GM19099 (cell line): ENCODE results near the gene CPSF3.

Experiments
- POLR2A ChIP-seq: IDR thresholded peaks from 3 replicates; pipeline ENCODE4 v1.6.1; 2011; ENCODE audit warnings: low read depth; ENCODE audit not compliant: insufficient read length; ENCODE audit errors: extremely low read depth

CPSF3 gene

GRCh38 chr2:9423100-9423921, at the start of gene CPSF3, which contains the start of gene ITGB1BP1:
CPSF3 (plus strand) TSS chr2:9423654; CDS start chr2:9423774, 120 bp downstream.
ITGB1BP1 (minus strand) TSS chr2:9423528; CDS start chr2:9418697, 4,831 bp downstream.
- TF ChIP-seq POLR2A: peak; percentile 61

GRCh38 chr2:9374071-9374730, 49.3 kb upstream of the CPSF3 start:
- TF ChIP-seq POLR2A: no peak

GRCh38 chr2:9375857-9376428, 47.5 kb upstream of the CPSF3 start:
- TF ChIP-seq POLR2A: no peak

GRCh38 chr2:9377461-9378097, 45.9 kb upstream of the CPSF3 start:
- TF ChIP-seq POLR2A: no peak

- no peak for TF ChIP-seq POLR2A
Measured at GRCh38 chr2:9378433-9379390, 44.7 kb upstream of the CPSF3 start.

GRCh38 chr2:9379391-9379755, 44.1 kb upstream of the CPSF3 start:
- no peak for TF ChIP-seq POLR2A

- TF ChIP-seq POLR2A: no peak
Measured at GRCh38 chr2:9380702-9381628, 42.5 kb upstream of the CPSF3 start.

- no peak for TF ChIP-seq POLR2A
Measured at GRCh38 chr2:9382604-9383235, 40.7 kb upstream of the CPSF3 start.

- no peak for TF ChIP-seq POLR2A
Measured at GRCh38 chr2:9384521-9384920, 38.9 kb upstream of the CPSF3 start.

GRCh38 chr2:9385841-9386240, 37.6 kb upstream of the CPSF3 start:
- TF ChIP-seq POLR2A: no peak

- no peak for TF ChIP-seq POLR2A
Measured at GRCh38 chr2:9388199-9388681, 35.2 kb upstream of the CPSF3 start.
